G401.6 (cell line): Measurements from ENCODE around the gene GPX8.

Experiments
- FAIRE-seq: peaks from 2 replicates; lab custom pipeline; 2012; peaks lifted over from hg19 to GRCh38; lab: Jason Lieb, UNC

GPX8 gene

DNA sequence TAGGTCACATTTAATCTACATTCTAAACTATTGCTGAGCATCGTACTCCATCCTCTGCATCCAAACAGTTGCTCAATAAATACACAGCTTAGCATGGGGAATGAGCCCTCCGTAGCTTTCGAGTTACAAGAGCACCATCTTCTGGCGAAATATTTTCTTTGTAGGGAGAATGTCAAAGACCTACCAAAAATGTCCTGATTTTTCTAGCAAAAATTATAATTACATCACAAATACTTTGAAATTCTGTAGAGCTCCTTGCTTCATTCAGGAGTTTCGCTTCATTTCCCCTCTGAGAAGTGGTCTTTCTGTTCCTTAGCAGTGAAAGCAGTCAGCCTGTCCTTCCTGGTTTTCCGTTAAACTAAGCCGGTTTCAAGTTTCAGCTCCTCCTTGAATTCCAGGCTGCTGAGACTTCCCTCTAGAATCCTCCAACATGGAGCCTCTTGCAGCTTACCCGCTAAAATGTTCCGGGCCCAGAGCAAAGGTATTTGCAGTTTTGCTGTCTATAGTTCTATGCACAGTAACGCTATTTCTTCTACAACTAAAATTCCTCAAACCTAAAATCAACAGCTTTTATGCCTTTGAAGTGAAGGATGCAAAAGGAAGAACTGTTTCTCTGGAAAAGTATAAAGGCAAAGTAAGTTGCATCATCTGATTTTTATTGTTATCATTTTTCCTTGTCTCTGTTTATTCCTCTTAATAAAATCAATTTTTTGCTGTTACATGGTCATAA lies at the start of gene GPX8:
Gene GPX8 (plus strand): TSS at position 409 of the 730 bp plus-strand sequence. CDS start 22 bp downstream, at position 431.
- no peak for FAIRE-seq

DNA sequence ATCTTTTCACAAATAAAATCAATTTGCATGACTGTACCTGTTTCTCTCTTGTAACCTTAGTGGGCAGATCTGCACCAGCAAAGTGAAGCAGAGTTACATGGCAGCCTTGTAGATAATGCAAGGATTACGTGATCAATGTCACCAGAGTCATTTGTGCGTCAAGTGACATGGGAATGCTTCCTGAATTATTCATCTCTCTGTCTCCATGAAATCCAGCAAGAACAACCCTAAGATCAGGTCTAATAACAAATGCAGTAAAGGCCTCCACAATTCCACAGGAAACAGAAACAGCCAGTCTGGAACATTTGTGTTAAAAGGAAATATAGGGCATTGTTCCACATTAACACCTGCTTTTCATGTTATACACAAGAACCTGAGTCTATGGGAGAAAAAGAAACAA lies 49.8 kb upstream of the GPX8 start:
- FAIRE-seq, result no peak

DNA sequence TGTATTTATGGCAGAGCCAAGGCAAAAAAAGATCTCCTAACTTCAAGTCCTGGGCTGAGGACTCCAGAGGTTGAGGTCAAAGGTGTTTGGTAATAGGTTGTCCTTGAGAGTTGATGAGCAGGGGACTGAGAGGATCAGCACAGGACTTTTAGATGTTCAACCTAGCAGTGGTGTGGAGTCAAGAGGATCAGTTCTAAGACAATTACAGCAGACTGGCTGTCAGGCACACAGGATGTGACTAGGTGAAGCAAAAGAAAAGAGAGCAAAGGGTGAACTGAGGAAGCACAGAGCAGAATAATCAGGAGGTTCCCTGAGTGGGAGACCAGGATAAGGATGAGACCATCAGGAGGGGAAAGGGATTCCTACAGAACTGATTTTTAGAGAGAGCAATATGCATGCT lies 46.6 kb upstream of the GPX8 start:
- FAIRE-seq, result no peak

DNA sequence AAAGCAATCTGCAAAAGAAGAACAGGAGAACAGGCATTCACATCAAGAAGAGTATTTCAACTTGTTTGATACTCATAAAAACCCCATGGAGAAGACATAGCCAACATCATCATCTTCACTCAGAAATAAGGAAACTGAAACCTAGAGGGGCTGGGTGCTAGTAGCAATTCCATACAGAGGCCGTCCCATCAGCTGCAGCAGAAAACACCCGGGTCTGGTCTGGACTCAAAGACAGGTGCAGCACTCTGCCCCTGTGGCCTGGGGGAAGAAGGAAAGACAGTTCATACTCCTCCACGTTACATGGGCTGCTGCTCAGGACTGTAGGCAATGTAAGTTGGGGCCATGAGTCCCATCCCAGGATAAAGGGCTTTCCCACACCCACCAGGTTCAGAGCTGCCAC lies 45.9 kb upstream of the GPX8 start:
- no peak for FAIRE-seq

DNA sequence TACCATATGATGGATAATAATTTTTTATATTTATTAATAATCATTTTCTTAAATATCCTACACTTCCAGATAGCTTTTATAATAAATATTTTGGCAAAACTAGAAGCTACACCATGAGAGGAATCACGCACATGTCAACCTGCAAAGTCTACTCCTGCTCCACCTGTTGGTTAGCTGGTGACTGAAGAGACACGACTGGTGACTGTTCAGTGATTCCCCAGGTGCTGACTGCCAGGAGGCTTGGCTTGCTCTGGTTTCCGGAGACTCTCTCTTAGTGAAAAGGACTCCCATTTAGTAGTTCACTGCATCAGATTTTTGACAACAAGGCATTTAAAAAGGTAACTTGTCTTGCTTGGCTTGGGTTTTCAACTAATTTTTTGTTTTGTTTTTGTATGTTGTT lies 36.6 kb upstream of the GPX8 start:
- no peak for FAIRE-seq

DNA sequence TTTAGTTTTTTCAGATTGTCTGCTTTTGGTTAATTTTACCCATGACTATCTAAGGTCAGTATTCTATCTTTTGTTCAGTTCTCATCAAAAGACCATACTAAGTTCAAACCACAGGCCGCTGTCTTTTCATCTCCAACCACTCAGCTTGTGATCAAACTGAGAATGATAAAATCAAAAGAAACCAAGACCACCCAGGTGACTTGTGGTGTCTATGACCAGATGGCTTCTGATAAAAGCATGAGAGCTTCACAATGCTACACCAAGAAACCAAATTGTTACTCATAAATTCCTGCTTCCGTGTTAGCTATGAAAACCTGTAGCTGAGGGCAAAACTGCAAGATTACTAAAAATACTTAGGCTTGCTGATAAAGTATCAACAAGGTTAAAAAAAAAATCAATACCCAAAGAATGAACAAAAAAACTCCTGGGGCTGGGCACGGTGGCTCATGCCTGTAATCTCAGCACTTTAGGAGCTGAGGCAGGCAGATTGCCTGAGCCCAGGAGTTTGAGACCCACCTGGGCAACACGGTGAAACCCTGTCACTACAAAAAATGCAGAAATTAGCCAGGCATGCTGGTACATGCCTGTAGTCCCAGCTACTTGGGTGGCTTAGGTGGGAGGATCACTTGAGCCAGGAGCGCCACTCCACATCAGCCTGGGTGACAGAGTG lies 25.8 kb upstream of the GPX8 start:
- no peak for FAIRE-seq

DNA sequence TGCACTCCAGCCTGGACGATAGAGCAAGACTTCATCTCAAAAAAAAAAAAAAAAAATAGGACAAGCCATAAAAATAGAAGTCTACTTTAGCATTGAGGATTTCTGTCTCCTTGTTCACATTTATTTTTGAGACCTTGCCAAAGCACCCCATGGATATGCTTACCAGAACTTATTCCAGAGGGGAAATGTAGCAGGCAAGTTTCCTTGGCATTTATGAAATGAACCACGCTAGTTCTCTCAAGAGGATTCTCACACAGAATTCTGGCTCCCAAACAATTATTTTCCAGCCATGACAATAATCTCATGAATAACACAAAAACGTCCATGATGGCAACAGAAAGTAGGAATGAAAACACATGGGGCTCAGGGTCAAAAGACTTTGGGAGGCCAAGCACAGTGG lies 23.4 kb upstream of the GPX8 start:
- no peak for FAIRE-seq

- FAIRE-seq, result no peak
Measured at GRCh38 chr5:55140908-55141665, 18.9 kb upstream of the GPX8 start.

GRCh38 chr5:55141945-55142690 lies 17.9 kb upstream of the GPX8 start:
- no peak for FAIRE-seq

DNA sequence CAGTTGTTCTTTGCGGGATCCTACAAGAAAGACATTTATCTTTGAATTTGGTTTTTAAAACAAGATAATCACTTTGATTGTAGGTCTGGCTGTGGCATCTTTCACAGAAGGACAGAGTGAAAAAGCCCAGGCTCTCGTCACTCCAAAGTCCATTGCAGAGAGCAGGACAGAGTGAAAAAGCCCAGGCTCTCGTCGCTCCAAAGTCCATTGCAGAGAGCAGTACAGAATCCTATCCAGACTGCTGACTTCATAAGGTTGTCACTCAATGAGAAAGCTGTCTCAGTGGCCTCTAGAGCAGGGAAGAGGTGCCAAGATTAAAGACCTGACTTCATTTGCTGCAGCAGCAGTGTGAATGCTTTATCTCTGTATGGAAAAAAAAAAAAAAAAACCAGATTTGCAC lies 16.3 kb upstream of the GPX8 start:
- no peak for FAIRE-seq

DNA sequence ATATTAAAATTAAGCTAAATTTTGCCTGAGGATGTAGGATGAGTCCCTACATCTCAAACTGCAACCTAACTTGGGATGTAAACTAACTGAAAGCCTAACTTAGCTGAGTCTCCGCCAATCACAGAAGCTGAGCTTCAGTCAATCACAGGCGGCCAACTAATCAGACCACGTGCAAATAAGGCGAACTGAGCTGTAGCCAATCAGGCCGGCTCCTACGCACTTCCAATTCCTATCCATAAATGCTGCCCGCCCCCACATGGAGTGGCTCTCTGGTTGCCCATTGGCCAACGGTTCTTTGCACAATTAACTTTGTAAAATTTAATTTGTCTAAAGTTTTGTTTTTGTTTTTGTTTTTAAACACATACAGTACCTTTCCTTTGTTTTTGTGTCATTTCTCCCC lies 13.9 kb upstream of the GPX8 start:
- no peak for FAIRE-seq

DNA sequence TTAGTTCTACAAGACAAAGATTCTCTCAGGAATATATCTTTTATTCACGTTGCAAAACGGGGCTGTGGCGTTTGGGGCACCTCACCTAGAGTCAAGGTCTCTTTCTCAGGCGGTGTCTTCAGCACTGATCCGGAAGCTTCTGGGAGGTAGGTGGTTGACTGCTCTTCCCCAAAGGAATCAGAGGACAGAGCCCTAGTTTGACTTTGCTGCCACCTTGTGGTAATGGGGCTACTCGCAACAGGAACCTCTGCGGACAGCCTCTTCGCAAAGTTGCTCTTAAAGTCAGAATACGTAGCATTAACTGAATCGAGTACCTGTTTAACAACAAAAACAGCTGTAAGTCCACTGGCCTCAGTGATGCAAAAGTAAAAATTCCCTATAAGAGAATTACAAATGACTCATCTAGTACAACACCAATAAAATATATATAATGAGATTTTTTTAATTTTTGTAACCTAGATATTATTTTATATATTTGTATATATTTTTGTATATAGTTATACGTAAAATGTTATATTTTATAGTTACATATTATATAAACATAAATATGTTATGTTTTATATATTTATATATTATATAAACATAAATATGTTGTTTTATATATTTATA lies 13.3 kb upstream of the GPX8 start:
- FAIRE-seq, result no peak

GRCh38 chr5:55149308-55149795 lies 10.6 kb upstream of the GPX8 start:
- FAIRE-seq, result no peak

- no peak for FAIRE-seq
Measured at GRCh38 chr5:55151923-55152842, 7.8 kb upstream of the GPX8 start.

GRCh38 chr5:55154873-55155272 lies 5.1 kb upstream of the GPX8 start:
- no peak for FAIRE-seq

DNA sequence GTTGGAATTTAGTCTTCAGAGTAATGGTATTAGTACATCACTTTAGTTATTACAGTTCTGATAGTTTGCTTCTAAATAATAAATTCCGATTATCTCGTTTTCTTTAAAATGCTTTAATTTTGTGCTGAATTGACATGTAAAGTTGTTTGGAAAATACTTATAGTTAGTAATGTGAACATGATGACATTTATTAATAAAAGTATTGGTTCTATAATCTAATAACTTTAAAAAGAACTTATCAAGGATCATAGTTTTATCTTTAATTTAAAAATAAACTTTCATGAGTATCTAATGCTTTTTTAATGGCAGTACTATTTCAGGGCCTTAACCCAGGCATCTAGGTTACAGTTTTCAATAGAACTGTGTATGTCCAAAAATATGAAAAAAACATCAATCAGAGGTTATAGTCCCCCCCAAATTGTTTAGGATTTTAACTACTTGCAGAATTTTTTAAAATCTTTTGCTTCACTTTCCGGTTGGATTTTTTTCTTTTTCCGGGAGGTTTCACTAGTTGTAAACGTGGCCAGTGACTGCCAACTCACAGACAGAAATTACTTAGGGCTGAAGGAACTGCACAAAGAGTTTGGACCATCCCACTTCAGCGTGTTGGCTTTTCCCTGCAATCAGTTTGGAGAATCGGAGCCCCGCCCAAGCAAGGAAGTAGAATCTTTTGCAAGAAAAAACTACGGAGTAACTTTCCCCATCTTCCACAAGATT lies 680 bp downstream of the GPX8 start:
- FAIRE-seq, result peak; percentile 99

GRCh38 chr5:55162666-55163065 lies 2.7 kb downstream of the GPX8 start:
- FAIRE-seq, result no peak

DNA sequence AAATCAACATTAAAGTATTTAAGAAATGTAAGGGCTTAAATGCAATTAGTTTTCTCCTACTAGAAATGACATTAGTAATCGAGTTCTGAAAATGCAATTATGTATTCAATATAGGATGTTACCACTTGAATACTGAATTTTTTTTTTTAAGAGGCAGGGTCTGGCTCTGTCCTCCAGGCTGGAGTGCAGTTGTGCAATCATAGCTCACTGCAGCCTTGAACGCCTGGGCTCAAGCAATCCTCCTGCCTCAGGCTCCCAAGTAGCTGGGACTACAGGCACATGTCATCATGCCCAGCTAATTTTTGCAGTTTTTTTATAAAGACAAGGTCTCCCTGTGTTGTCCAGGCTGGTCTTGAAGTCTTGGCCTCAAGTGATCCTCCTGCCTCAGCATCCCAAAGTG lies 11.5 kb downstream of the GPX8 start:
- FAIRE-seq, result no peak

DNA sequence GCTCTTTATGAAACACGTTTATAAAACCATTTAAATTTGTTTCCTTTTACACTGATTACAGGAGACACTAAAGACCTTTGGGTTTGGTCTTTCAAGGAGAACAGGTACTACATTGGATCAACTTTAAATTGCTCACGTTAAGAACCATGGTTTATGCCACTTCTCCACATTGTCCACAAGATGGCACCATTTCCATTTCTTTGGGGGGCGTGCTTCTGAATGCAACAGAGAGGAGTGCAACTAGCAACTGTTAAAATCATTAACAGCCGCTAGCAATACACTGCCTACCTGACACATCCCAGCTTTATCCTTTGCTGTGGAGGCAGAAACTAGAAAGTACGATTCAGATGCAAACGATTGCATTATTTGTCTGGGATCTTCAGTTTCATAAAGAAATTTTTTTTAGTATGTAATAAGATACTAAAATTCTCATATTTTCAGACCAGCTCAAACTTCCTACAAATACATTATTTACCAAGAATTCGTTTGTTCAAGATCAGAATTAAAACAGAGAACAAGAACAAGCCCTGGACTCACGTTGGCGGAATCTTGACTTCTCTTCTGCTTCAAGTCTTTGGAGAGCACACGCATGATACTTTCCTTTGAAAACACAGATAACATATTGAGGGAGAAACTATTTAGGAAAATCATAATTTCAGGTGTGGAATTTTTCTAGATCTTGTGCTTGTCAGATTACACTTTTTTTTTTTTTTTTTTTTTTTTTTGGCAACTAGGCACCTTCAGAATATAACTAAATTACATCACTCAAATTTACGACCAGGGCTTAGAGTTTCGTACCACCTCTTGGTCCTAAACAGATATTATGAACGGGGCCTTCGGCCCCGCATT lies 12.3 kb downstream of the GPX8 start:
- FAIRE-seq, result peak; percentile 97
